Fibroblast of lung (primary cell): ENCODE data around the gene CCT7.

ENCODE experiments used
- EZH2 ChIP-seq: IDR thresholded peaks from 2 replicates; pipeline ENCODE4 v1.5.1; 2012; ENCODE audit warnings: low read length, control low read depth, mild to moderate bottlenecking; ENCODE audit errors: missing control alignments
- TF ChIP-seq, protein P1 (sequence below), 2 donors: IDR thresholded peaks in 1 of 2; conservative IDR thresholded peaks in 1 of 2; 1 replicate in 1 of 2; 2 replicates in 1 of 2; pipeline ENCODE4 v1.5.1; 2011 to 2012; ENCODE audit warnings: low read length in 2 of 2, control low read depth in 1 of 2, inconsistent platforms in 1 of 2, low read depth in 1 of 2, mild to moderate bottlenecking in 1 of 2

DNA sequence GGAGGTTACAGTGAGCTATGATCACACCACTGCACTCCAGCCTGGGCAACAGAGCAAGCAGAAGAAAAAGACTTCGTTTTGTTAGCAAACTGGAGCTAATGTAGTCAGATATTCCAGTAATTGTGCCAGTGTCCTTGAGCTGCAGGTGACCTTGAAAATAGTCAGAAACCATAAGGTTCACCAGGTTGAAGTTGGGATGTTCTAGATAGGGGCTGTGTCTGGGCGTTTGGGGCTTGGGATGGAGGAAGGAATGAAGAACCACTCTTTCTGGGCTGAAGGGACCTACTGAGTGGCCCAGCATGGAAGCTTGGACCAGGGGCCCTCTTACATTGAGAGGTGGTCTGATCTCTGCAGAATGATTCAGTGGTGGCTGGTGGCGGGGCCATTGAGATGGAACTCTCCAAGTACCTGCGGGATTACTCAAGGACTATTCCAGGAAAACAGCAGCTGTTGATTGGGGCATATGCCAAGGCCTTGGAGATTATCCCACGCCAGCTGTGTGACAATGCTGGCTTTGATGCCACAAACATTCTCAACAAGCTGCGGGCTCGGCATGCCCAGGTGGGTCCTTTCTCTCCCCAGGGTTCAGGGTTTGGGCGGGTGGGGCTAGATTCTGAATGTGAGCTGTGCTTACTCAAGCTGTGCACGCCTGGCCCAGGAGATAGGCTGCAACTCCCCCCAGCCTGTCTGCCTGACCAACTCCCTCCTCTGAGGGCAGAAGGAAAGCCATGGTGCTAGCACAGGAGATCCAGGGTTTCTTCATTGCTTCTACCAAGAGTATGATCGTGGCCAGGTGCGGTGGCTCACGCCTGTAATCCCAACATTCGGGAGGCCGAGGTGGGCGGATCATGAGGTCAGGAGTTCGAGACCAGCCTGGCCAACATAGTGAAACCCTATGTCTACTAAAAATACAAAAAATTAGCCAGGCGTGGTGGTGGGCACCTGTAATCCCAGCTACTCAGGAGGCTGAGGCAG is 17.1 kb downstream of the CCT7 start:
- TF ChIP-seq, protein P1, sequence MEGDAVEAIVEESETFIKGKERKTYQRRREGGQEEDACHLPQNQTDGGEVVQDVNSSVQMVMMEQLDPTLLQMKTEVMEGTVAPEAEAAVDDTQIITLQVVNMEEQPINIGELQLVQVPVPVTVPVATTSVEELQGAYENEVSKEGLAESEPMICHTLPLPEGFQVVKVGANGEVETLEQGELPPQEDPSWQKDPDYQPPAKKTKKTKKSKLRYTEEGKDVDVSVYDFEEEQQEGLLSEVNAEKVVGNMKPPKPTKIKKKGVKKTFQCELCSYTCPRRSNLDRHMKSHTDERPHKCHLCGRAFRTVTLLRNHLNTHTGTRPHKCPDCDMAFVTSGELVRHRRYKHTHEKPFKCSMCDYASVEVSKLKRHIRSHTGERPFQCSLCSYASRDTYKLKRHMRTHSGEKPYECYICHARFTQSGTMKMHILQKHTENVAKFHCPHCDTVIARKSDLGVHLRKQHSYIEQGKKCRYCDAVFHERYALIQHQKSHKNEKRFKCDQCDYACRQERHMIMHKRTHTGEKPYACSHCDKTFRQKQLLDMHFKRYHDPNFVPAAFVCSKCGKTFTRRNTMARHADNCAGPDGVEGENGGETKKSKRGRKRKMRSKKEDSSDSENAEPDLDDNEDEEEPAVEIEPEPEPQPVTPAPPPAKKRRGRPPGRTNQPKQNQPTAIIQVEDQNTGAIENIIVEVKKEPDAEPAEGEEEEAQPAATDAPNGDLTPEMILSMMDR (conservative IDR thresholded peaks at IDR 0.05 in 1 of 2, IDR thresholded peaks at IDR 0.05 in 1 of 2; ENCODE audit: low read depth in 1 of 2, low read length in 2 of 2): no peak
- TF ChIP-seq EZH2: no peak
